Measurements from ENCODE around the gene FNIP1. TPM values are rescaled to one million over a fixed set of nuclear protein-coding genes. Genes with fewer than 3 reads are reported as not detected.

Gene FNIP1
- total and polyA plus RNA-seq, 12 donors = 2.9 to 63.4 (median 33.8) TPM

GRCh38 chr5:131641494-131641893 lies 155.3 kb downstream of the FNIP1 start:
- H3K9me3 ChIP-seq (replicated peaks in 1 of 3) = no peaks in the 10 kb centered on the region
- H3K4me3 ChIP-seq = no peak overlapping the region
- peaks cover 0 to 5% of the 10 kb centered on the region in 2 donors for H3K4me1 ChIP-seq (replicated peaks in 1 of 2)
- intact Hi-C loops (cut with DNase I) = no loop called here
- TF ChIP-seq POLR2A (IDR thresholded peaks at IDR 0.05) = no peak
- no peak for TF ChIP-seq CTCF (IDR thresholded peaks at IDR 0.05)
- H3K36me3 ChIP-seq (replicated peaks in 1 of 2) = peaks cover 0 to 10% of the 10 kb centered on the region in 2 donors
- H3K27ac ChIP-seq = no peak overlapping the region
- H3K27me3 ChIP-seq = no peaks in the 10 kb centered on the region
- WGBS, 4 donors = 90 to 97% (median 92%) methylated on average over 1 of the region's 1 CpG
- no peak for DNase-seq

GRCh38 chr5:131640043-131640856 lies 156.6 kb downstream of the FNIP1 start:
- DNase-seq = no peak
- H3K36me3 ChIP-seq (replicated peaks in 1 of 2) = peaks cover 0 to 5% of the 10 kb centered on the region in 2 donors
- WGBS, 4 donors = 71 to 78% (median 75%) methylated on average over 5 of the region's 5 CpGs
- intact Hi-C loops (cut with DNase I) = no loop called here
- H3K9me3 ChIP-seq (replicated peaks in 1 of 3) = no peaks in the 10 kb centered on the region
- H3K4me1 ChIP-seq (replicated peaks in 1 of 2) = peaks cover 0 to 8% of the 10 kb centered on the region in 2 donors
- TF ChIP-seq CTCF (IDR thresholded peaks at IDR 0.05) (no peak), POLR2A (IDR thresholded peaks at IDR 0.05) (no peak)
- no peak overlapping the region for H3K27ac ChIP-seq
- H3K27me3 ChIP-seq = no peaks in the 10 kb centered on the region
- no peak overlapping the region for H3K4me3 ChIP-seq

GRCh38 chr5:131639148-131639547 lies 157.7 kb downstream of the FNIP1 start:
- peaks cover 0 to 8% of the 10 kb centered on the region in 2 donors for H3K4me1 ChIP-seq (replicated peaks in 1 of 2)
- intact Hi-C loops (cut with DNase I) = no loop called here
- H3K4me3 ChIP-seq = no peak overlapping the region

GRCh38 chr5:131637694-131638093 lies 159.1 kb downstream of the FNIP1 start:
- intact Hi-C loops (cut with DNase I) = no loop called here
- H3K9me3 ChIP-seq (replicated peaks in 1 of 3) = no peaks in the 10 kb centered on the region
- no peak for TF ChIP-seq CTCF (IDR thresholded peaks at IDR 0.05)
- TF ChIP-seq POLR2A (IDR thresholded peaks at IDR 0.05) = no peak
- no peak overlapping the region for H3K4me3 ChIP-seq
- peaks cover 13 to 14% of the 10 kb centered on the region in 2 donors for H3K4me1 ChIP-seq (replicated peaks in 1 of 2)
- 78 to 79% (median 78%) methylated on average over 4 of the region's 4 CpGs for WGBS, 4 donors
- peaks cover 0 to 5% of the 10 kb centered on the region in 2 donors for H3K36me3 ChIP-seq (replicated peaks in 1 of 2)
- H3K27ac ChIP-seq = no peak overlapping the region
- no peaks in the 10 kb centered on the region for H3K27me3 ChIP-seq
- no peak for DNase-seq

More at GRCh38 chr5:131639148-131639547, 157.7 kb downstream of the FNIP1 start:
- H3K27ac ChIP-seq = no peak overlapping the region
- no peaks in the 10 kb centered on the region for H3K27me3 ChIP-seq
- no peak for DNase-seq
- no peak for TF ChIP-seq CTCF (IDR thresholded peaks at IDR 0.05)
- no peak for TF ChIP-seq POLR2A (IDR thresholded peaks at IDR 0.05)
- peaks cover 0 to 5% of the 10 kb centered on the region in 2 donors for H3K36me3 ChIP-seq (replicated peaks in 1 of 2)
- no peaks in the 10 kb centered on the region for H3K9me3 ChIP-seq (replicated peaks in 1 of 3)
